CD4-positive, alpha-beta T cell treated with Interleukin-4 for 4 hours (primary cell): ENCODE data around the gene GNRHR.
A peak's percentile ranks its signal among the peaks of the same experiment; 100 is the strongest.
"Not testable (repeated sequence)": the region's sequence is repeated elsewhere in the genome, so short reads cannot be mapped to it uniquely, and the experiment has no call there.

ENCODE experiments used
- DNase-seq: peaks from one replicate; pipeline ENCODE4 v3.0.0-alpha.2; 2020

The GNRHR gene

GRCh38 chr4:67725981-67726380 is 28.2 kb downstream of the GNRHR start:
- DNase-seq = no peak

DNA sequence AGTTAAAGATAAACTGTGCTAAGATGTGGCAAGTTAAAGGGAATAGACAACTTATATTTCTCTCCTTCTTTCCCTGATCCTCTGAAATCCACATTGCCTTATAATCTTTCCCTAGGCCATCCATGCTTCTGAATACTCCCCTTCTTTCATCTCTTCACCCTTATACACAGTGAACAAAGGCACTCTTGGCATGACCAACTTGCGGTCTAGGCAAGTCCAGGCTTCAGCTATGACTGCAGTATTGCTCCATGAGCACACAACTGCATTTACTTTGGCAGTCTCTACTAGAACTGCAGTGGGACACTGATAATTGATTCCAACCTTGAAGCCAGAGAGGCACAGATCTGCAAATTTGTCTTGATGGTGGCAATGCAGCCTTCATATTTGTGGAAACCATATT is 29.1 kb downstream of the GNRHR start:
- DNase-seq = no peak

GRCh38 chr4:67723949-67724348 is 30.2 kb downstream of the GNRHR start:
- DNase-seq = no peak

- no peak for DNase-seq
Measured at GRCh38 chr4:67723341-67723740, 30.8 kb downstream of the GNRHR start.

DNA sequence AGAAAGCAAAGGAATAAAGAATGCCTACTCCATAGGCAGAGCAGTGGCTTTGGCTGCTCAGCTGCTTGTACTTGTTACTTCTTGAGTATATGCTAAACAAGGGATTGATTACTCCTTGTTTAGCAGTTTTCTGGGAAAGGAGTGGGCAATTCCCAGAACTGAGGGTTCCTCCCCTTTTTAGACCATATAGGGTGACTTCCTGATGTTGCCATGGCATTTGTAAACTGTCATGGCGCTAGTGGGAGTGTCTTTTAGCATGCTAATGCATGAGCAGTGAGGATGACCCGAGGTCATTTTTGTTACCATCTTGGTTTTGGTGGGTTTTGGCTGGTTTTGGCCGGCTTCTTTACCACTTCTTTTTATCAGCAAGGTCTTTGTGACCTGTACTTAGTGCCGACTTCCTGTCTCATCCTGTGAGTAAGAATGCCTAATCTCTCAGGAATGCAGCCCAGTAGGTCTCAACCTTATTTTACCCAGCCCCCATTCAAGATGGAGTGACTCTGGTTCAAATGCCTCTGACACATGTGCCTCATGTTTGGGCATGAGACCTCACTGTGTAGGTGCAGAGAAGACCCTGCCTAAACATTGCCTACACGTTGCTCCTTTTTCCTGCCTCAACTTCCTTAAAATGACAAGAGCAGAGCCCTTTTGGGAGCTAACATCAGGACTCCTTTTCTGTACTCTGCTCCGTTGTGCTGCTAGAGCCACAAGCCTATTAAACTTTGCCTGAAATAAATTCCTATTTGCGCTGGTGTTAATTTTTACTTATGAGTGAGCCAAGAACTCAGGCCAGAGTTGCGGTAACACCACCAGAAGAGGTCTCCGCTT is 32.2 kb downstream of the GNRHR start:
- DNase-seq = no peak

GRCh38 chr4:67721315-67721769 is 32.8 kb downstream of the GNRHR start:
- no peak for DNase-seq

GRCh38 chr4:67719953-67720617 is 34.1 kb downstream of the GNRHR start:
- DNase-seq = no peak

DNA sequence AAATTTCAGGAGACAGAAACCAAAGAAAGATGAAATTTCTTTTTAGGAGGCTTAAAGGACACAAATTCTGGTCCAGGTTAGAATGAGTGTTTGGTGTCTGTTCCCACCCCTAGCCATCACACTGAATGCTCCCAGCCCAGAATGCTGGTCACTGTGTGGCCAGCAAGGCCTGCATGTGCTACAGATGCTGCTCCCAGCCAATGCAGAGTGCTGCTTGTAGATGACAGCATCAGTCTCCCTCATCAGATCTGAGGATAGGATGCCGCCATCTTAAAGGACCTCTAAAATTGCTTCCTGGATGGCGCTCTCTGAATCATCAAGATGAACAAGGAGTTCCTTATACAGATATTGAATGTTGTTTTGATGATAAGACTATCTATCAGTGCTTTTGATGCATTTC is 35.3 kb downstream of the GNRHR start:
- no peak for DNase-seq

GRCh38 chr4:67717586-67717985 is 36.6 kb downstream of the GNRHR start:
- DNase-seq = no peak

GRCh38 chr4:67714955-67715354 is 39.2 kb downstream of the GNRHR start:
- no peak for DNase-seq

DNA sequence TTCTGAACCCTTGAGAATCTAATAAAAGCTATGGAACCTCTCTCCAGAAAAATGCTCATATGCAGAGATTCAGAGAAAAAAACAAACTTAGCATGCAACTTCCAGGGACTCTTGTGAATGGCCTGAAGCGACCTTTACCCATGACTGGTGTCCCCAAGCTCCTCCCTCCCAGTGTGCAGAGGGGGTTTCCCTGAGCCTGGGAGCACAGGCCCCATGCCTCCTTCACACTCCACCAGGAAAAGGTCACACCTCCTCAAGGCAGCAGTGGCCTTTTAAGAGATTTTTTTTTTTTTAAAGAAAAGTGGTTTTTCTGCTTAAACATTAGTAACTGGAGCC is 40.0 kb downstream of the GNRHR start:
- no peak for DNase-seq

GRCh38 chr4:67713529-67714247 is 40.5 kb downstream of the GNRHR start:
- no peak for DNase-seq

- no peak for DNase-seq
Measured at GRCh38 chr4:67712650-67713528, 41.3 kb downstream of the GNRHR start.

DNA sequence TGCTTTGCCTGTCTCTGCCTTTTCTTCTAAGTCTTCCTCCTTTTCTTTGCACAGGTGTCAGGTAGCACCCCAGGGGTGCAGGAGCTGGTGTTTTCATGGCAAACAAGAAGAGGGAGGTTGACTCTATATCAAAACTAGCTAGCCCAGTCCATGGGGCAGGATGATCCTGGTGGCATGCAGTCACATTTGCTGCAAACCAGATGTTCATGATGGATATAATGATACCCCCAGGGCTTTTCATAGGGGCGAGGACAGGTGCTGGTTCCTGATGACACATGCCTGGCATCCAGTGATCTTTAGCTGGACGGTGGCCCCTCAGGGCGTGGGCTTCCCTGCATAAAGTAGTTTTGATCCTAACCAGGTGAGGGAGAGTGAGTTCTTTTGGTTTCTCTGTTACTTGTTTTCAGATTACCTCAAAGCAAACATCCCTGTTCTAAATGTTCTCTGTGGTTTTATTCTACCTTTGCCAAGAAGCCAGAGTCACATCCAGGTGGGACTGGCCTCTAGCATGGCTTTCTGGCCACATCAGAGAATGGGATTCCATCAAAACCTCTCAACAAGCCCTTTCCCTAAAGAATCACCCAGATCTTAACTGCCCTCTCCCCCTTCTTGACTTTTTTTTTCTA is 42.1 kb downstream of the GNRHR start:
- no peak for DNase-seq

DNA sequence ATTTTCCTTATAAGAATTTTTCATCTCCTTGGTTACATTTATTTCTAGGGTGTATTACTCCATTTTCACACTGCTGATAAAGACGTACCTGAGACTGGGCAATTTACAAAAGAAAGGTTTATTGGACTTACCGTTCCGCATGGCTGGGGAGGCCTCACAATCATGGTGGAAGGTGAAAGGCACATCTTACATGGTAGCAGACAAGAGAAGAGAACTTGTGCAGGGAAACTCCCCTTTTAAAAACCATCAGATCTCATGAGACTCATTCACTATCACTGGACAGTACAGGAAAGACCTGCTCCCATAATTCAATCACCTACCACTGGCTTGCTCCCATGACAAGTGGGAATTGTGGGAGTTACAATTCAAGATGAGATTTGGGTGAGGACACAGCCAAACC is 47.5 kb downstream of the GNRHR start:
- DNase-seq = not testable (repeated sequence)

DNA sequence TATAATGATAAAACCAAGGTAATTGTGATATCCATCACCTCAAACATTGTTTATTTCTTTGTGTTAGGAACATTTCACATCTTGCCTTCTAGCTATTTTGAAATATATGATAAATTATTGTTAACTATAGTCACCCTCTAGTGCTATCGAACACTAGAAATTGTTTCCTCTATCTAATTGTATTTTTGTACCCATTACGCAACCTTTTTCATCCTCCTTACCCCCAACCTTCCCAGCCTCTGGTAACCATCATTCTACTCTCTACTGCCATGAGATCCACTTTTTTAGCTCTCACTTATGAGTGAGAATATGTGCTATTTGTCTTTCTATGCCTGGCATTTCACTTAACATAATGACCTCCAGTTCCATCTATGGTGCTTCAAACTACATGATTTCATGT is 49.3 kb downstream of the GNRHR start:
- DNase-seq = no peak

DNA sequence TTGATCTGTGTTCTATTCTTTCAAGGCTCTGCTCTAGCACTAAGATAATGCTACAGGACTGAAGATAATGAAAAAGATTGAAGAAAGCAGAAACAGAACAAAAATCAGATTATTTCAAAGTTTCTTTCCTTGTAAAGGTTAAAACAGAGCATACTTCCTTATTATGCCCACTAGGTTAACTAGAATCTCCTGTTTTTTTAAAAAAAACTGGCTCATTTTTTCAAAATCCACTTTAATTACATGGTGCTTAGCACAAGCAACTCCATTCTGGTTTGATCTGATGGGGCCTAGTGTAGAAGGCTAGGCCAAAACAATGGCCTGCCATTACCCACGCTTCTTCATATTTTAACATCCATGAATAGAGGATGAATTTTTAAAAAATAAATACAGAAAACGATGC is 52.0 kb downstream of the GNRHR start:
- no peak for DNase-seq

- no peak for DNase-seq
Measured at GRCh38 chr4:67701517-67701850, 52.7 kb downstream of the GNRHR start.

GRCh38 chr4:67700738-67701516 is 53.3 kb downstream of the GNRHR start, which contains the start of gene UBA6:
UBA6 (minus strand) TSS chr4:67701155; CDS start chr4:67701119, 36 bp downstream.
- DNase-seq = peak; percentile 93

DNA sequence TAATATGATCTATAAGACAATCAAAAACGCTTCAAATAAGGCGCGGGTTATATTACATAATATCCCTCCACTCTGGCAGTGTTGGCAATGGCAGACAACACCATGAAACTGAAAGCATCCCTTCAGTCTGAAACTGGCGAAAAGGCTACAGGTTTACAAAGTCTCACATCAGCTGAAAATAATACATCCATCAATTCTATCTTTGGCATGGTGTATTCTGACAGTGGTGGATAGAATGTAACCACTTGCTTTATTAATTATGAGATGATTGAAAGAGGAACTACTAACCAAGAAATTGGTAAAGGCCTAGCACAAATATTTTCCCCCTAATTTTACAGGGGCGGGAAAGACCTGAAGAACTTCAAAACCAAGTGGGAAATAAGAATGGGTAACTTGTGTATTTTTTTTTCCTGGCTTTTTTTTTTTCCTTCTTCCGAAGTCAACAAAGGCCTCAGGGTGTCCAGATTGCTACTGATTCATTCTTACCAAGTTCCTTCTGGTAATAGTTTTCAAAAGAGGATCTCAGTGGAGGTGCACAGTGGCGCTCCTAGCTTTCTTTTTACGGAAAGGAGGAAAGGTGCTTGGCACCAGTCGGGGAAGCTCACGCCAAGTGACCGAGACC is 54.0 kb downstream of the GNRHR start:
- DNase-seq = peak; percentile 28

GRCh38 chr4:67699603-67700002 is 54.6 kb downstream of the GNRHR start:
- no peak for DNase-seq
